ENCODE results near the gene TCF7L1.

DNA sequence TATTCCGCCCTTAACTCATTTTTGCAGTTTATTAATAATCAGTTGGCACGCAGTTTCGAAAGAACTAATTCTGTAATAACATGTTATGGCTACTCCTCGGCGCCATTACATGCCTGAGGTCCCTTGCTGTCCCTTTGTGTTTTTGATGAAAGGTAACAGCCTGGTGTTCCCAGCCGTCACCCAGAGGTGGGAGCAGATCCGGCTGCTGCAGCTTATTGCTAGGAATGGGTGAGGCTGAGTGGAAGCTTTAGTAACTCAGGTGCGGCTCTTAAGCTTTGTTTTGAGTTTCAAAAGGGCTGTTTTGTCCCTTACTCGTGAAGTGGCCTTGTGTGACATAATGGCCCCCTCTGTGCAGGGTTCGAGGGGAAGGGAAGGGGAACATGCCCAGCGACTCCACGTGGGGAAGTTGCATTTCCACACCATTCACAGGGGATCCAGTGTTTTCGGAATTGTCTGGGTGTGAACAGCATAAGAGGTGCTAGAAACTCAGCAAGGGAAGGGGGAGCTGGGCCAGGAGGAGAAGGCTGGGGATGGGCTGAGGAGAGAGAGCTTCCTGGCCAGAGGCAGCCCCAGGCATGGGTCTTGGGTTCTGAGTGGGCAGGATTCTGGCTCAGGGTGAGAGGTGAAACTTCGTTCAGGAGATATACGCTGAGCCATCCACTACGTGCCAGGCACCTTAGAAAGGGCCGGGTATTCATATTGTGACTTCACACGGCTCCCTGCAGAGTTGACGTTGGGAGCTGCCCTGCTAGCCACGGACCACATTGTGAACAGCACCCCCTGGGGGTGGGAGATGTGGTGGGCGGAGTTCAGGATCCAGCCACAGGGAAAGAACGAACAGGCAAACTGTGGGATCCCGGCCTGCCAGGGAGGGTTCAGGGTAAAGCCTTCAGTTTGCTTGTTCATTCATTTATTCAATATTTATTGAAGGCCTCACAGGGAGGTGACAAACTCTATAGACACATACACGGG lies 110.2 kb downstream of the TCF7L1 start:
- TF ChIP-seq CTCF (IDR thresholded peaks at IDR 0.05) (peak; percentile 33 to 49 (median 43)), POLR2AphosphoS5 (IDR thresholded peaks at IDR 0.05) (no peak), POLR2A (IDR thresholded peaks at IDR 0.05) (no peak)
